T follicular helper cell (primary cell): Measurements from ENCODE around the gene SHBG.
A peak's percentile ranks its signal among the peaks of the same experiment; 100 is the strongest.
"Not testable (repeated sequence)": the region's sequence is repeated elsewhere in the genome, so short reads cannot be mapped to it uniquely, and the experiment has no call there.

Experiments used
- DNase-seq: peaks from one replicate; pipeline ENCODE4 v3.0.0-alpha.2; 2020; ENCODE audit warnings: low read depth

The SHBG gene

GRCh38 chr17:7611635-7612293 is 18.2 kb upstream of the SHBG start:
- DNase-seq, result no peak

GRCh38 chr17:7612294-7612640 is 17.7 kb upstream of the SHBG start:
- no peak for DNase-seq

- no peak for DNase-seq
Measured at GRCh38 chr17:7613769-7614424, 16.0 kb upstream of the SHBG start.

GRCh38 chr17:7614425-7615264 is 15.3 kb upstream of the SHBG start, which contains the start of gene FXR2:
Gene FXR2 (minus strand): TSS chr17:7614897. CDS start chr17:7614532, 365 bp downstream.
- DNase-seq, result peak; percentile 98

GRCh38 chr17:7615265-7615747 is 14.6 kb upstream of the SHBG start:
- DNase-seq, result no peak

- DNase-seq, result no peak
Measured at GRCh38 chr17:7618608-7619007, 11.3 kb upstream of the SHBG start.

- DNase-seq, result no peak
Measured at GRCh38 chr17:7620835-7621234, 9.1 kb upstream of the SHBG start.

GRCh38 chr17:7623661-7624060 is 6.3 kb upstream of the SHBG start:
- no peak for DNase-seq

GRCh38 chr17:7625749-7626148 is 4.2 kb upstream of the SHBG start:
- DNase-seq, result not testable (repeated sequence)

GRCh38 chr17:7626307-7626706 is 3.6 kb upstream of the SHBG start:
- no peak for DNase-seq

GRCh38 chr17:7626956-7627249 is 3.0 kb upstream of the SHBG start:
- DNase-seq, result no peak

- peak; percentile 80 for DNase-seq
Measured at GRCh38 chr17:7627250-7628121, 2.4 kb upstream of the SHBG start, which contains the start of gene SAT2. Gene SAT2 (minus strand): TSS chr17:7627821. CDS start chr17:7627635, 186 bp downstream.

- no peak for DNase-seq
Measured at GRCh38 chr17:7631398-7632380, 1.8 kb downstream of the SHBG start.

- DNase-seq, result no peak
Measured at GRCh38 chr17:7632492-7632894, 2.6 kb downstream of the SHBG start.

- no peak for DNase-seq
Measured at GRCh38 chr17:7633093-7633492, 3.2 kb downstream of the SHBG start.

- no peak for DNase-seq
Measured at GRCh38 chr17:7634384-7634783, 4.4 kb downstream of the SHBG start.

- no peak for DNase-seq
Measured at GRCh38 chr17:7636163-7636562, 6.2 kb downstream of the SHBG start.

- DNase-seq, result no peak
Measured at GRCh38 chr17:7640783-7641182, 10.8 kb downstream of the SHBG start.

GRCh38 chr17:7641635-7642034 is 11.7 kb downstream of the SHBG start:
- DNase-seq, result not testable (repeated sequence)

- no peak for DNase-seq
Measured at GRCh38 chr17:7644775-7645174, 14.8 kb downstream of the SHBG start.

- no peak for DNase-seq
Measured at GRCh38 chr17:7646457-7646856, 16.5 kb downstream of the SHBG start.
